Activated T-cell treated with anti-CD3 and anti-CD28 coated beads for 1 hour (primary cell): ENCODE data around the gene GPT2.
"Not testable (repeated sequence)": the region's sequence is repeated elsewhere in the genome, so short reads cannot be mapped to it uniquely, and the experiment has no call there.

Experiments
- DNase-seq: peaks from one replicate; pipeline ENCODE4 v3.0.0-alpha.2; 2020; ENCODE audit warnings: low read depth

Gene GPT2

GRCh38 chr16:46923513-46924295 is 39.5 kb downstream of the GPT2 start:
- DNase-seq = no peak

GRCh38 chr16:46924402-46924801 is 40.2 kb downstream of the GPT2 start:
- no peak for DNase-seq

DNA sequence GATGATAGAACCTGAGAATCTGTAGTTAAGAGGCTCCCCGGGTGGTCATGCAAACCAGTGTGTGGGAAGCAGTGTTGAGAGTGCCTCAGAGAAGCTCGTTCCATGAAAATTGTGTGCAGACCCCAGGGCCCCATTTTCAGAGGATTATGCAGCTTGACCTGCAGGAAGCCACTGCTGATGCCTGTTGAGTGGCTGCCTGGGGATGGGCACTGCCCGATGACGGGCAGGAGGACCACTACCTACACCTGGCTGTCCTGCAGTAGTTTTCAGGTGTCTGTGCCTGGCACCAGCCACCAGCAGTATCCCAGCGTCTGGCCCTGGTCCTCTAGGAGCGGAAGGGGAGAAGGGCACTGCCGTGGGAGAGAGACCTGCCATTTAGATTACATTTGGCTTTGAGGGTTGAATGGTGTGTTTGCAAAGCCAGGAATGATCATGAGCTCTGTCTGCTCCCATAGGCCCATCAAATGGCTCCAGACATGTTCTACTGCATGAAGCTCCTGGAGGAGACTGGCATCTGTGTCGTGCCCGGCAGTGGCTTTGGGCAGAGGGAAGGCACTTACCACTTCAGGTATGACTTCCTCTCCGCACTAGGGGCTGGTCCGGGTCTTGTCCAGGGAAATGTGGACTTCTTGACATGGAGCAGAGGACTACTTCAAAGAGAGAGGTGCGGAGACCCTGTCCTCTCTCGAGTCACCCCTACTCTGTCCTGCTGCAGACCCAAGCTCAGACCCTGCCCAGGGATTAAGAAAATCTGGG is 42.5 kb downstream of the GPT2 start:
- DNase-seq = no peak

DNA sequence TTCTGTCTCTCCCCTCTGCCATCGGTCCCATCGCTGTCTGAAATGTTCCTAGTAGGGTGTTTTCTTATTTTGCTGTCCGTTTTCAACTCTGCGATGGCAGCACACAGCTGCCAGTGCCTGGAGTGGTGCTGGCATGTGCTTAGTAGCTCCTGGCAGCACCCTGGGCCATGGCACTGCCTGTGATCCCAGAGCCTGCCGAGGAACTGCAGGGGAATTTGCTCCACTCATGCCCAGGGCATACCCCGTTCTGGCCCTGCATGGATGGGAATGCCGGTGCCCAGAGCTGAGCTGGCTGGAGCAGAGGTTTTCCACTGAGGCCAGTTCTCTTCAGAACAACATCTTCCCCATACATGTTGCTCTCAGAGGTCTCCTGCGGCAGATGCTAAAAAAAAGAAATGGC is 43.1 kb downstream of the GPT2 start:
- DNase-seq = no peak

DNA sequence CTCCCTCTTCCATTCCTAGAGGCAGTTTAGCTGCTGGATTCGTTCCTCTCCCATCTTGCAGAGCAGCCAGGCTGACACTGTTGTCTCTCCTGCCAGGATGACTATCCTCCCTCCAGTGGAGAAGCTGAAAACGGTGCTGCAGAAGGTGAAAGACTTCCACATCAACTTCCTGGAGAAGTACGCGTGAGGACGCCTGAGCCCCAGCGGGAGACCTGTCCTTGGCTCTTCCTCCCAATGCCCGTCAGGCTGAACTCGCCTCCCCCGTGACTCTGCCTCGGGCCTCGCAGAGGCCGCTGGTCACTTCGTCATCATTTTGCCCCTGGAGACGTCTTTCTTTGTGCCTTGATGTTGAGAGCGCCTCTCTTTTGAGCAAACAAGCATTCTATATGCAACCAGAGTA is 44.6 kb downstream of the GPT2 start:
- DNase-seq = no peak

GRCh38 chr16:46929378-46930332 is 45.5 kb downstream of the GPT2 start:
- DNase-seq = peak; percentile 50

GRCh38 chr16:46930861-46931260 is 46.7 kb downstream of the GPT2 start:
- no peak for DNase-seq

- no peak for DNase-seq
Observed at GRCh38 chr16:46932802-46933201, 48.6 kb downstream of the GPT2 start.

DNA sequence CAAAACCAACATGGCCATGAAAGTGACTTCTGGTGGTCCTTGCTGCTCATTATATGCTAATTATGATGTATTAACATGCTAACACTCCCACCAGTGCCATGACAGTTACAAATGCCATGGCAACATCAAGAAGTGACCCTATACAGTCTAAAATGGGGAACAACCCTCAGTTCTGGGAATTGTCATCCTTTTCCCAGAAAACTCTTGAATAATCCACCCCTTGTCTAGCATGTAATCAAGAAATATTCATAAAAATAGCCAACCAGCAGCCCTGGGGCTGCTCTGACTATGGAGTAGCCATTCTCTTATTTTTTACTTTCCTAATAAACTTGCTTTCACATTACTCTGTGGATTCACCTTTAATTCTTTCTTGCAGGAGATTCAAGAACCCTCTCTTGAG is 53.4 kb downstream of the GPT2 start:
- no peak for DNase-seq

GRCh38 chr16:46944713-46945112 is 60.6 kb downstream of the GPT2 start:
- not testable (repeated sequence) for DNase-seq

- DNase-seq = peak; percentile 11
Observed at GRCh38 chr16:46947900-46948547, 63.9 kb downstream of the GPT2 start.

DNA sequence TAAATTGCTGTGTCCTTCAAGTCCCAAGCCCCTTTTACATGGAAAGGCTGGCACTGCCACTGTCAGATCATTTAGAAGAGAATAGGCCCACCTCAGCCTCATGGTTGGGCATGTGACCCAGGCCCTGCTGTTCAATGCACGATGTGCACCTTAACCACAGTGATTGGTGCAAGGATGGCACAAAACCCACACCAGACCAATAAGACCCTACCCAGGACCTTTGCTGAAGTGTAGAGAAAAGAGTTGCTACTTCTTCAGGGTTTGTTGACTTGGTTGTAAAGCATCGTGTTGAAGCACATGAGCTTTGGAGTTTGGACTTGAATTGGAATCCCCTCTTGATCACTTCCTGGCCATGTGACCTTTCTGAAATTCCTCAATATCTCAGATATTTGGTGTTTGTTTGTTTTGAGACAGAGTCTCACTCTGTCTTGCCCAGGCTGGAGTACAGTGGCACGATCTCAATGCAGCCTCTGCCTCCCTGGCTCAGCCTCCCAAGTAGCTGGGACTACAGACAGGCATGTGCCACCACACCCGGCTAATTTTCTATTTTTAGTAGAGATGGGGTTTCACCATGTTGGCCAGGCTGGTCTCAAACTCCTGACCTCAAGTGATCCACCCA is 64.5 kb downstream of the GPT2 start:
- no peak for DNase-seq

GRCh38 chr16:46949241-46949892 is 65.2 kb downstream of the GPT2 start:
- DNase-seq = no peak

GRCh38 chr16:46950009-46950408 is 65.8 kb downstream of the GPT2 start:
- DNase-seq = no peak

- DNase-seq = no peak
Observed at GRCh38 chr16:46954562-46954961, 70.4 kb downstream of the GPT2 start.

DNA sequence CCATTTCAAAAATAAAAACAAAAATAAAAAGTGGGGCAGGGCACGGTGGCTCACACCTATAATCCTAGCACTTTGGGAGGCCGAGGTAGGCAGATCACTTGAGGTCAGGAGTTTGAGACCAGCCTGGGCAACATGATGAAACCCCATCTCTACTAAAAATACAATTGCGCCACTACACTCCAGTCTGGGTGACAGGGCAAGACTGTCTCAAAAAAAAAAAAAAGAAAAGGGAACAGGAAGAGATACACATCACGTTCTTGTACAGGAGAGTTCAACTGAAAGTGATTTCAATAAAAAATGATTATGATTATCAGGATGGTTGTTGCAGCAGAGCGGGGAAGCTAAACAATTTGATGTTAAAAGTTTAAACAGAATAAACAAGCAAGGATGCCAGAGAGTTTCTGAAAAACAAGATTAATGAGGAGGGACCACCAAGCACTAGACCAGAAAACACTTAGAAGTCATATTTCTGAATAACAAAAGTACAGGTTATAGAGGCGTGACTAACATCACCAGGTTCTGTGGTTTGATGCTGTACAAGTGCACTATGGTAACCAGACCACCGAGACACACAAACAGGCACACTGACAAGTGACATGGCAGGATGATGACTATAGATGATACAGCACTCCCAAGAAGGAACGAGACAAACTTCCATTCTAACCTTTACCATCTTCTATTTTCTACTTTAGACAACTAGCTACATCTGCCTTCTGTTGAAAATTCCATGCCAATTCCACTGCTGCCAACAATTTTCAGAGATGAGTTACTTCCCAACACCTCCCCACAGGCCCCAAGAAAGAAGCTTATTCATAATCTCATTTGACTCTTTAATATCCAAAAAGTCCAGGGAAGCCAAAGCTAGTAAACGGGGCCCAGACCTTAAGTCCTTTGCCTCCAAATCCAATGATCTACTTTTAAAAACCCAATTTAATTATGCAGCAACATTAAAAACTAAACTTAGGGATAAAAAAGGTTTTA is 77.5 kb downstream of the GPT2 start:
- DNase-seq = no peak

DNA sequence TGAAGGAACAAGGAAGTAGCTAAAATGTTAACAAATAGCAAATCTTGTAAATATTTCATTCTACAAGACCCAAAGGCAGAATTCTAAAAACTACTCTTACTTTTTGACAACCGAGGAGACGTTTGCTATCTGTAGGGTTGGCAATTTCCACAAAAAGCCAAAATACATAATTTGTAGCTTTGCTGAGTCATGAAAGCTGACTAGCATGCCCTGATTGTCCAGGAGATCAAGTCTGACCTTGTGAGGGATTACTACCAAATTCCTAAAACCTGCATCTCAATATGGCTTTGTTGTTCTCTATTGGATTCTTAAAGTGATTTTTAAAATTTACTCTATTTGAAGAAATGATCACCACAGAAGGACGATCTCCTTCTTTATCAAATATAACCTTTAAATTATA is 78.5 kb downstream of the GPT2 start:
- no peak for DNase-seq

DNA sequence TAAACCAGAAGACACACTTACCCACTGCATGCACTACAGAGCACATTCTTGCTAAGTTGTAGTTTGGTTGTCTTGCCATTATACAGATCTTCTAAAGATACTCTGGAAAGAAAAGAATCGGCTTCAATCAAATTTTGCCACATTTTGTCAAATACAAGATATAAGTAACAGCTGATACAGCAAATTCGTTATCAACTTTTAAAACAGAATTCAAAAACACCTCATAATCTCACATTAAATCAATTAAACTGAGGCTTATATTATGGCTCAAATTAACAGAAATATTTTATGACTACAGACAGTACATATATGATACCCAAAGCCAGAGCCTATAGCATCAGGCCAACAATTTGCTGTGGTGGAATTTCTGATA is 83.9 kb downstream of the GPT2 start:
- DNase-seq = no peak

- no peak for DNase-seq
Observed at GRCh38 chr16:46970089-46970488, 85.9 kb downstream of the GPT2 start.

- no peak for DNase-seq
Observed at GRCh38 chr16:46971271-46971670, 87.1 kb downstream of the GPT2 start.
